Stimulated activated CD8-positive, alpha-beta memory T cell treated with anti-CD3 and anti-CD28 coated beads, Interleukin-15, amount 100 ng/mL, for 4 hours (primary cell): ENCODE data around the gene TMEM97.
"Not testable (repeated sequence)": the region's sequence is repeated elsewhere in the genome, so short reads cannot be mapped to it uniquely, and the experiment has no call there.

Source experiments
- DNase-seq, 2 donors: peaks; one replicate each; pipeline ENCODE4 v3.0.0-alpha.2; 2020; ENCODE audit warnings: low read depth in 2 of 2

TMEM97 gene

DNA sequence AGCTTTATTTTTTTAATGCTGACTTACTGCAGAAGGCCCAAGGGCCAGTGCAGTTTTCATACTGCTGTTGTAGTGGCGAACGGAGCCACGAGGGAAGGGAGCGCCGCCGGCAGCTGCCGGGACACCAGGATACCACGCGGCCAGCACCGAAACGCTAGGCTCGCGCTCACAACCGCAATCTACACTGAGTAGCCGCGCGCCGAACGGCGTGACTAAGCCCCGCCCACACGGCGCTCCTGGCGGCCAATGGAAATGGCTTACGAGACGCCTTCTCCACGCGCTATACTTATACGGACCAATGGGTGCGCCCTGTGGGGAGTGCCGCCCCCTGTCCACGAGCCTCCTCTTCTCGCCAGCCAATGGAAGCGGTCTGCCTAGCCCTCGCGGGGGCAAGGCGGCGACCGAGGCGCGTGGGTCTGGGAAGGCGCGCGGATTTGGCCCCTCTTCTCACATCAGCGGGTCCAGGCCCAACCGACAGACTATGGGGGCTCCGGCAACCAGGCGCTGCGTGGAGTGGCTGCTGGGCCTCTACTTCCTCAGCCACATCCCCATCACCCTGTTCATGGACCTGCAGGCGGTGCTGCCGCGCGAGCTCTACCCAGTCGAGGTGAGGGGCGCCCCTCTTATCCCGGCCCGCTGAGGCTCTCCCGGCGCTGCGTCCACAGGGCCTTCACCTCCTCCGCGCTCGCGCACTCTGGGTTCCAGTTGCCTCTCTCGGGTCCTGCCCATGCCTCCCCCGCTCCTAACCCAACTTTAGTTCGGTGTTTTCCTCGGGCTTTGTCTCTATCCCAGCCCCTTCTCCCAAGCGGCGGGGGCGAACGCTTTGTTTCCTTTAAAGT is at the start of gene TMEM97:
Gene TMEM97 (plus strand): TSS at position 442 of the 839 bp plus-strand sequence. CDS start 40 bp downstream, at position 482.
- DNase-seq, result peak; percentile 89 to 91

DNA sequence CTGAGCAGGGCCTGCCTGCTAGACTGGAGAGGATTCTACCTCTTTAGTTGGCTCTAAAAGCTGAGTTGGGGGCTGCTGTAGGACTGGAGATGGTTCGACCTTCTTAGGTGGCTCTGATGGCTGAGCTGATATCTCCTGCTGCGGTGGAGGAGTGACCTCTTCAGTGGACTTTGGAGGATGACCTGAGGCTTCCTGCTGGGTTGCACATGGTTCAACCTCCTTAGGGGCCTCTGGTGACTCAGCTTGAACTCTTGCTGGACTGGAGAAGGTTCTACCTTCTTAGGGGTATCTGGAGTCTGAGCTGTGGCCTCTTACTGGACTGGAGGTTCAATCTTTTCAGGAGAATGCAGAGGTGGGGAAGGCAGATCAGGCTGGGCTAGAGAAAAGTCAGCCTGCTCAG is 48.9 kb upstream of the TMEM97 start:
- no peak for DNase-seq

- DNase-seq, result no peak
These were observed 48.1 kb upstream of the TMEM97 start for GRCh38 chr17:28270926-28271325.

DNA sequence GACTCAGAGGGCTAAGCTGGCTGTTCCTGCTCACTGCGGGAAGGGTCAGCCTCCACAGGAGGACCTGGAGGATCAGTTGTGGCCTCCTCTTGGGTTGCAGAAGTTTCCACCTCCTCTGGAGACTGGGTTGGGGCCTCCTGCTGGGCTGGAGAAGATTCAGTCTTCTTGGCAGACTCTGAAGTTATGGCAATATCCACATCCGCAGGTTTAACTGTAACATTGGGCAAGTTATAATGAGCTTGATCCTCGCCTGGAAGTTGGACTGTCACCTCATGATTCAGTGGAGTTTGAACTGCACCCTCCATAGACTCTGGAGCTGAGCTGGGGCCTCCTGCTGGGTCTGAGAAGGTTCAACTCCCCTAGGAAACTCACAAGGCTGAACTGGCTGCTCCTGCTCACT is 47.6 kb upstream of the TMEM97 start:
- DNase-seq, result no peak

DNA sequence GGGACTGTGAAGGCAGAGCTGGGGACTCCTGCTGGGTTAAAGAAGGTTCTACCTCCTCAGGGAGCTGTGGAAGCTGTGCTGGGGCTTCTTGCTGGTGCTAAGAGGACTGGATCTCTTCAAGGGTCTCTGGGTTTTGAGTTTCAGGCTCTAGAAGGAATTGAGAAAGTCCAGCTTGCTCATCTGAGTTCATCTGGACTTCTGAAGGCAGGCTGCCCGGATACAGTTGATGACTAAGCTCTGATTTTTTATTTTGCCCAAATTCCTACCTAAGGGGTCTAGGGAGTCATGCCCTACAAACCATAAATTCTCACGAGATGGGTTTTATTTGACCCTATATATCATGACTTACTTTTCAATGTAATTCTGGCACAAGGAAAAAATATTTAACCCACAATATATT is 46.8 kb upstream of the TMEM97 start:
- DNase-seq, result no peak

DNA sequence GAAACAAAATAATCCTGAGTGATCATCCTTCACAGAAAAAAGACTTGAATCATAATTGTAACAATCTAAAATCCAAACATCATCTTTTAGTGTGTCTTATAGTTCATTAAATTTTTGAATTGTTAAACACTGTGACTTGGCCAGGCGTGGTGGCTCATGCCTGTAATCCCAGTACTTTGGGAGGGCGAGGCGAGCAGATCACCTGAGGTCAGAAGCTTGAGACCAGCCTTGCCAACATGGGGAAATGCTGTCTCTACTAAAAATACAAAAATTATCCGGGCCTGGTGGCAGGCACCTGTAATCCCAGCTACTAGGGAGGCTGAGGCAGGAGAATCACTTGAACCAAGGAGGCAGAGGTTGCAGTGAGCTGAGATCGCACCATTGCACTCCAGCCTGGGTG is 45.7 kb upstream of the TMEM97 start:
- not testable (repeated sequence) for DNase-seq

DNA sequence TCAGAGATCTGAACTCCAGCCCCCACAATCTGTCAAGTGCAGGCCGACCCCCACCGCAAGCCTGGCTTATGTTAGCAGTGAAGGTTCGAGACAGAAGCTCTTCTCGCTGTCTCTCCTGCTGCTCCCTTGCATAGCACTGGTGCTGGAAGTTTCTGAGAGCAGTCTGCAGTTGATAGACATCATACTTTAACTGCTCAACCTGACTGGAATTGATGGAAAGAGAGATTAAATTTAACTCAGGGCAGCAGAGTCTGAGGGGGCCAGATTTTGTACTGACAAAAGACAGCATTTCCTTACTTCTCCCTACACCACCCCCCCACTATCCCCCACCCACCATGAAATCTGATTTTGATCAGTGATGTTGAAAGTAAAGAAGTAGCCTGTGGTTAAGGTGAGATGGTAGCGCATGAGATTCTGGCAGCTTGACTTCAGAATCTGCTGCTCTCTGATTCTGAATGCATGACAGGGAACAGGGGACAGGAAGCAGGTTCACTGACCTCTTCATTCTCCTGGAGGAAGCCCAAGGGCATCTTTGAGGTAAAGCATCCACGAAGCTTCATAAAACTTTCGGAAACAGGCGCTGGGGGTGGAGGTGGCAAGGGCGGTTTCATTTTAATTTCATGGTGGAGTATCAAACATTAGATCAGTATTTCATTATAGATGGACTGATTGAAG is 44.3 kb upstream of the TMEM97 start:
- DNase-seq, result no peak

DNA sequence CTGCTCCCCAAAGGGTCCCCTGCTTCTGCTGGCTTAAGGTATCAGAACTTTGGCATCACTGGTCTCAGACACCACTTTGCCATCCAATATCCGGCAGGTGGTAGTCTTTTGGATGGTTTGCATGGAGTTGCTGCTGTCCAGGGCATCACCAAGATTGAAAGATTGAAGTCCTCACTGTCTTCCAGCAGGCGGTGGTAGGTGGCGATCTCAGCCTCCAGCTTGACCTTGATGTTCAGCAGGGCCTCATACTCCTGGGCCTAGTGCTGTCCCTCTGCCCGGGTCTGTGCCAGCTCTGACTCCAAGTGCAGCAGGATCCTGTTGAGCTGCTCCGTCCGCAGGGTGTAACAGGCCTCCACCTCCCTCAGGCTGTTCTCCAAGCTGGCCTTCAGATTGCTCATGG is 43.0 kb upstream of the TMEM97 start:
- no peak for DNase-seq

DNA sequence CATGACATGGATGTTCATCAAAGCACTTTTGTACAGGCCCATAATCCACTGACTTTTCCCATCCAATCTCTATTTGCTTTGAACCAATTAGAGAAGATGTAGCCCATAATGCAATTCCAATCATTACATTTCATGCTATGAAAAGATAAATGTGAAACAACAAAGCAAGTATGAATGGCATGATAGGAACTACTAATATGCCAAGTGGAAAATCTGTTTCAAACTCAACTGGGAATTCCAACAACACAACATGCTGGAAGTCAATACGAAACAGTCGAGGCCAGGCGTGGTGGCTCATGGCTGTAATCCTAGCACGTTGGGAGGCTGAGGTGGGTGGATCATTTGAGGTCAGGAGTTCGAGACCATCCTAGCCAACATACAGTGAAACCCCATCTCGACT is 39.6 kb upstream of the TMEM97 start:
- DNase-seq, result no peak

DNA sequence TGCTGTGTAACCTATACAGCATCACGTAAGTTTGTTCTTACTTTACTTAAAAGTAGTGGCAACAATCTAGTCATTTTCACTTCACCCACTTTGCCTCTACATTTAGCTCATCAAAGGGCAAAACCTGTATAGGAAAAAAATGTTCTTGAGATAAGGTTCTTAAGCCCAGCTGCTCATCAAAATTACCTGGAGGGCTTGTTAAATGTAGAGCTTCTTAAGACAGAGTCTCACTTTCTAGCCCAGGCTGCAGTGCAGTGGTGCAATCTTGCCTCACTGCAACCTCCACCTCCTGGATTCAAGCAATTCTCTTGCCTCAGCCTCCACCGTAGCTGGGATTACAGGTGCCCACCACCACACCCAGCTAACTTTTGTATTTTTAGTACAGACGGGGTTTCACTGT is 38.2 kb upstream of the TMEM97 start:
- DNase-seq, result no peak

DNA sequence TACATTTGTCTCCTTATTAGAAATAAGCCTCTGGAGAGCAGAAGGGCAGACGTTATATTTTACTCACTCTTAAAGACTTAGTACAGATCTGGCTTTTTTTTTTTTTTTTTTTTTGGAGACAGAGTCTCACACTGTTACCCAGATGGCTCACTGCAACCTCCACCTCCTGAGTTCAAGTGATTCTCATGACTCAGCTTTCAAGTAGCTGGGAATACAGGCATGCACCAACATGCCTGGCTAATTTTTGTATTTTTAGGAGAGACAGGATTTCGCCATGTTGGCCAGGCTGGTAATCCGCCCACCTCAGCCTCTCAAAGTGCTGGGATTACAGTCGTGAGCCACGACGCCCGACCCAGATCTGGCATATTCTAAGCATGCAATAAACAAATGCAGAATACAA is 36.4 kb upstream of the TMEM97 start:
- no peak for DNase-seq

- no peak for DNase-seq
These were observed 33.0 kb upstream of the TMEM97 start for GRCh38 chr17:28285965-28286364.

DNA sequence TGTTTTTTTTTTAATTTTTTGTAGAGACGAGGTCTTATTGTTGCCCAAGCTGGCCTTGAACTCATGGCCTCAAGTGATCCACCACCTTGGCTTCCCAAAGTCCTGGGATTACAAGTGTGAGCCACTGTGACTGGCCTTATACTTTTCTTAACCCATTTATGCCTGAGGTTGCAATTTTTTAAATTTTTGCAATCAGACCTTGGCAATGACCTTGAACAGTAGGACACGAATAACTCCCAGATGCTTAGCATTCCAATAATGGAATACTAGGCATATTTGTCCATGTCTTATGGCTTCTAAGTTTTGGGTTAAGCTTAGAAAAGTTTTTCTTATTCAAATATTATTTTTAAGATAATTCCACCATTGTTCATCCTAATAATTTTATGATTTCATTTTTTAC is 28.3 kb upstream of the TMEM97 start:
- no peak for DNase-seq

DNA sequence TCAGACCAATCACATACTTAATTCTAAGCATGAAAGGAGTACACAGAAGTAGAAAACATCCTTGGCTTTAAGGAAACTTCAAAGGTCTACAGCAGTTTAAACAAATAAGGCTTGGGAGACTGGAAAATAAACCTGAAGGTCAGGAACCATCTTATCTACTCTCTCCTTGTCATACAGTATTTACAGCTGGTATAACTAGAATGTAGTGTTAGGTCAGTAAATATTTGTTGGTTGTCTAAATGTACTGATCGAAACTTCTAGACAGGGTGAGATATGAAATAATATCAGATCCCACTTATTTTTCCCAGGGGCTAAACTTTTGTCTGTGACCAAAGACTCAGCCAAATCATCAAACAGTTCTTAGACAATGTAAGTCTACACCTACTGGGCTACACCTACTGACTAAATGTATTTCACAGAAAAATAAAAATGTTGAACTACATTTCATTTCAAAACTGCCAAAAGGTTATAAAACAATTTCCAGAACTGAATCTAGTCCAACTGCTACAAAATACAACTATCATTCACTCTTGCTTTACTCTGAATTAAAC is 27.1 kb upstream of the TMEM97 start:
- DNase-seq, result no peak

- DNase-seq, result not testable (repeated sequence)
These were observed 26.1 kb upstream of the TMEM97 start for GRCh38 chr17:28292878-28293277.

- DNase-seq, result no peak
These were observed 25.0 kb upstream of the TMEM97 start for GRCh38 chr17:28293994-28294393.

- no peak for DNase-seq
These were observed 23.1 kb upstream of the TMEM97 start for GRCh38 chr17:28295677-28296578.

- no peak for DNase-seq
These were observed 20.6 kb upstream of the TMEM97 start for GRCh38 chr17:28298449-28298848.

GRCh38 chr17:28306954-28307401 is 12.0 kb upstream of the TMEM97 start:
- DNase-seq, result no peak

- DNase-seq, result no peak
These were observed 5.2 kb upstream of the TMEM97 start for GRCh38 chr17:28313841-28314240.

GRCh38 chr17:28315846-28316705 is 2.9 kb upstream of the TMEM97 start:
- no peak for DNase-seq
